GM21737 (cell line): ENCODE results near the gene JMJD1C.
"Not testable (repeated sequence)": the region's sequence is repeated elsewhere in the genome, so short reads cannot be mapped to it uniquely, and the experiment has no call there.

Source experiments
- ATAC-seq: cut with Tn5 transposase; IDR thresholded peaks from one replicate; pipeline ENCODE4 v1.9.1; 2021; ENCODE audit warnings: mild to moderate bottlenecking, moderate library complexity; ENCODE audit not compliant: unreplicated experiment

Gene JMJD1C

DNA sequence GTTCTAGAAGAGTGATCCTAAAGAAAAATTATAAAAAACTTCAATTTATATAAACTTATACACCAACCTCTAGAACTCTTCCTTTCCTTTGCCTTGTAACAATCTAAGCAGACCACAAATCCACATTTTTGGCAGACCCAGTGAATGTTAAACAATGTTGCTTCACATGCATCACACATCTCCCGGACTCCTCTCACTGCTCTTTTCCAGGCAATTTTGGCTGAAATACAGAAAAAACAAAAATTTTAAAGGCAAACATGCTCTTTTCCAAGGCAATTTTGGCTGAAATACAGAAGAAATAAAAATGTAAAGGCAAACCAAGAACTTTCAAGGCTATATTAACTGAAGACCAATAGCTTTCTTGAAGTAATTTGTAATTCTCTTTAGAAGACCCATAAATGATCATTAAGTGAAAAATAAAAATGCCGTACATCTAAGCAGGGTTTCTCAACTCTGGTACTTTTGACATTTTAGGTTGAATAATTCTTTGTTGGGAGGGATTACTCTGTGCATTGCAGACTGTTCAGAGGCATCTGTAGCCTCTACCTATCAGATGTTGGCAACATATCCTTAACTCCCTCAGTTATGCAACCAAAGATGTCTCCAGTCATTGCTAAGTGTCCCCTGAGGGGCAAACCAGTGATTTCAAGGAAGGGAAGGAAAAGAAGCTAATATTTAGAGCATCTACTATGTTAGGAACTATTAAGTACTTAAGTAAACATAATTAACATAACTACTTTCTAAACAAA is 268.3 kb downstream of the JMJD1C start:
- no peak for ATAC-seq

GRCh38 chr10:63192826-63193225 is 273.0 kb downstream of the JMJD1C start:
- ATAC-seq: no peak

- ATAC-seq: no peak
These were observed 290.2 kb downstream of the JMJD1C start for GRCh38 chr10:63175534-63175933.

DNA sequence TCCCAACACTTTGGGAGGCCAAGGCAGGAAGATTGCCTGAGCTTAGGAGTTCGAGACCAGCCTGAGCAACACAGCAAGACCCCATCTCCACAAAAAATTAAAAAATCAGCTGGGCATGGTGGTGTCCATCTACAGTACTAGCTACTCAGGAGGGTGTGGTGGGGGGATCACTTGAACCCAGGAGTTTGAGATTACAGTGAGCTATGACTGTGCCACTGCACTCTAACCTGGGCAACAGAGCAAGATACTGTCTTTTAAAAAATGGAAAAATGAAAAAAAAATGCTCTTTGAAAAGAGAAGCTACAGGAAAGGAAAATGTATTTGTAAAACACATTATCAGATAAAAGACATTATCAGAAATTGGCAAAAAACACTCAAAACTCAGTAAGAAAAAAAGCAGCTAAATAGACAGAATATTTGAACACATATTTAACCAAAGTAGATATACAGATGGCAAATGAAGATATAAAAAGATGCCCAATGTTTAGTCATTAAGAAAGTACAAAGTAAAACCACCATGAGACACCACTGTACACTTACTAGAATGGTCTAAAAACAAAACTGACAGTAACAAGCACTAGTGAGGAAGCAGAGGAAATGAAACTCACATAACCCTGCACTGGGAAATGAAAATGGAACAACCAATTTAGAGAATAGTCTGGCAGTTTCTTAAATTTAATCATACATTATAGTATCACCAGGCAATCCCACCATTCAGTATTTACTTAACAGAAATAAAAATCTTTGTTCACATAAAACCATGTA is 292.1 kb downstream of the JMJD1C start:
- ATAC-seq: peak; percentile 97

- ATAC-seq: no peak
These were observed 293.9 kb downstream of the JMJD1C start for GRCh38 chr10:63171926-63172325.

GRCh38 chr10:63171255-63171855 is 294.4 kb downstream of the JMJD1C start:
- ATAC-seq: no peak

DNA sequence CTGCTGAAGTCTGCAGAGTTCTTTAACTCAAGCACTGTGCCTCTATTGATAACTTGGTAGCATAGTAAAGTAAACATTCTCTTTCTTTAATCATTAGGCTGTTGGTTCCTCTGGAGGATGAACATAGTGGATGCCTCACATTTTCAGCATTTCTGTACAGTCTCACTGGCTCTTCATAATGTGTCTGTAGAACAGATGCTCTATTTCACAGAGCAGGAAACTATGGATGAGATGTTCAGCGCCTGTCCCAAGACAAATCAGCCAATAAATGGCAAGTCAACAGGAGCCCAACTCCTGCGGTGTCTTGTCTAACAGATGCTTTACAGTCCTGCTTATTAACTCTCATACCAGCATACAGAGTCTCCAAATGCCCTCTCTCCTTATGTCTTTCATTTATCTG is 296.2 kb downstream of the JMJD1C start:
- ATAC-seq: no peak

GRCh38 chr10:63168821-63169462 is 296.8 kb downstream of the JMJD1C start:
- ATAC-seq: no peak

GRCh38 chr10:63166742-63167258 is 299.0 kb downstream of the JMJD1C start:
- no peak for ATAC-seq

- ATAC-seq: no peak
These were observed 300.5 kb downstream of the JMJD1C start for GRCh38 chr10:63165249-63165648.

GRCh38 chr10:63164166-63164623 is 301.6 kb downstream of the JMJD1C start:
- ATAC-seq: no peak

- no peak for ATAC-seq
These were observed 304.2 kb downstream of the JMJD1C start for GRCh38 chr10:63161592-63161991.

GRCh38 chr10:63157845-63158624 is 307.7 kb downstream of the JMJD1C start:
- peak; percentile 73 for ATAC-seq

DNA sequence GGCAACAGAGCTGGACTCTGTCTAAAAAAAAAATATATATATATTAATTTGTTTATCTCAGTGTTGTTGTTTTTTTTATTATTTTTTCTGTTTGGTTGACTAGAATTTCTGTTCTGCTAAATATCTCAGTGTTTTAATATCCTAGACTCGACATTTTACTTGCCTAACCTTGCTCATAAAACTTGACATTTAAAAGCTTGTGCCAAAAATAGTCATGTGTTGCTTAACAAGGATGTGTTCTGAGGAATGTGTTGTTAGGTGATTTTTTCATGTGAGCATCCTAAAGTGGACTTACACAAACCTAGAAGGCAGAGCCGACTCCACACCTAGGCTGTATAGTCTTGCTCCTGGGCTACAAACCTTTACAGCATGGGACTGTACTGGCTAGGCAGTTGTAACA is 309.5 kb downstream of the JMJD1C start:
- no peak for ATAC-seq

GRCh38 chr10:63155388-63156020 is 310.3 kb downstream of the JMJD1C start:
- ATAC-seq: no peak

DNA sequence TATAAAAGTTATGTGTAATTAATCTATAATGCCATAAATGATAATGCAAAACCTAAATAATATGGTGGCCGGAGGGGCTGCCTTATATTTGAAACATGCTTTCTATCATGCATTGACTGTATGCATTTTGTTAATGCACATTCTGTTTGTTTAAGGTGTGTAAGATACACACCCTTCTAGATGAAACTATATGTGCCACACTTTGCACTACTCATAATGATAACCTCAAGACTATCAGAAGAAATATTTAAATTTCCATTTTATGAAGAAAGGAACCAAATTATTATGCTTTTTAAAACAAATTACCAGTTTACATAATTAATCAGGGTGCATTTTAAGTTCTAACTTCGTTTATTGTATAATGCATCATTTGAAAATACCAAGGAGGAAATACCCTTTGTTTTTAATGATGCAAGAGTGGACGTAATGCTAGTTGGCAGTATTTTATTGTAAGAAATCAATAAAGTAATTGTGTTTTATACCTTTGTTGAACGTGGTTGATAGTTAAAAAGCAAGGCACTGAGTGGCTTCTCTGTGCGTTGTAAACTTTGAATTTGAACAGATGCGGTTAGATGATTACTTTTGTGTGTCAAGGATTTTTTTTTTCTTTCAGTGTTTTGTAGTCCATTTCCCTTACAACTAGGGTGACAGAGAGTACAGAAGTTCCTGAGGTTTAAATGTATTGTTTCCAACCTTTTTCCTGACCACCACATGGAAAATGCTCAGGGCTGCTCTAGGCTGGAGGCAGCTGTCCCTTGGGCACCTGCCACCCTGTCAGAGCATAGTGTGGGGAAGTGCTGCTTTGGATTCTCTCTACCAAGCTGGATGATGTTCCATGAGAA is 311.0 kb downstream of the JMJD1C start:
- ATAC-seq: no peak

DNA sequence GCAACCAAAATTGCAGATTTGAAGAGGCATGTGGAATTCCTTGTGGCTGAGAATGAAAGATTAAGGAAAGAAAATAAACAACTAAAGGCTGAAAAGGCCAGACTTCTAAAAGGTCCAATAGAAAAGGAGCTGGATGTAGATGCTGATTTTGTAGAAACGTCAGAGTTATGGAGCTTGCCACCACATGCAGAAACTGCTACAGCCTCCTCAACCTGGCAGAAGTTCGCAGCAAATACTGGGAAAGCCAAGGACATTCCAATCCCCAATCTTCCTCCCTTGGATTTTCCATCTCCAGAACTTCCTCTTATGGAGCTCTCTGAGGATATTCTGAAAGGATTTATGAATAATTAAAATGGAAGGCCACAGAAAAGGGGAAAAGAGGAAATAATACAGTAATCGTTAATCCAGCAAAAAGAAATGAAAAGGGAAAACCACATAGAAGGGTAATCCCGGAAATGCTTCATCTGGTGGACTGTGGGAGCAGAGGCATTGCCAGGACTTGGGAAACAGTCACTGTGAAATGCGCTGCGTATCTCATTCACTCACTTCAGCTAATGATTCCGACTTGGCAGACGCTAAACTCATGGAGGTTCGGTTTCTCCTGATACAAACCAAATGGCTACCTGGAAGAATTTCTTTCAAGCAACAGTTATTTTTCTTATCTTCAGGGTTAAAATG is 311.8 kb downstream of the JMJD1C start:
- not testable (repeated sequence) for ATAC-seq

DNA sequence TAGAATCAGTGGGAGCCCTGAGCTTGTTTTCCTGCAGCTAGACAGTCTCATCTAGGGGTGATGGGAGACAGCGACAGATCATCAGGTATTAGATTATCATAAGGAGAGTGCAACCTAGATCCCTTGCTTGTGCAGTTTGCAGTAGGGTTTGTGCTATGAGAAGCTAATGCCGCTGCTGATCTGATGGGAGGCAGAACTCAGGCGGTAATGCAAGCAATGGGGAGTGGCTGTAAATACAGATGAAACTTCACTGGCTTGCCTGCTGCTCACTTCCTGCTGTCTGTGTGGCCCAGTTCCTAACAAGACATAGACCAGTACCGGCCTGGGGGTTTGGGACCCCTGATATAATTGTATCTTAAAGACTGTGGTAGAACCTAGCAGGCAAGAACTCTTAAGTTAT is 315.0 kb downstream of the JMJD1C start:
- ATAC-seq: no peak
